ENCODE measurements around the gene RELN. TPM values are rescaled to one million over a fixed set of nuclear protein-coding genes. Genes with fewer than 3 reads are reported as not detected.

Gene RELN
- total RNA-seq, 2 donors from 2014 or later = 3.9 to 8.5 TPM

- Mint-ChIP-seq H3K27ac (no peak overlapping the region), H3K36me3 (ENCODE audit: low read depth) (no peaks in the 10 kb centered on the region), H3K4me1 (no peaks in the 10 kb centered on the region), H3K27me3 (ENCODE audit: insufficient read depth) (peaks cover 8% of the 10 kb centered on the region), H3K9me3 (no peaks in the 10 kb centered on the region), H3K4me3 (no peak overlapping the region)
- Histone ChIP-seq H3K36me3 (ENCODE audit: control insufficient read depth, insufficient read depth, low read length) (no peaks in the 10 kb centered on the region), H3K27ac (ENCODE audit: low read depth, low read length) (no peak overlapping the region), H3K4me1 (ENCODE audit: control insufficient read depth, insufficient read depth, low read length) (no peaks in the 10 kb centered on the region), H3K27me3 (ENCODE audit: control insufficient read depth, insufficient read depth, low read length, poor library complexity, severe bottlenecking) (peaks cover 3% of the 10 kb centered on the region), H3K9me3 (ENCODE audit: control insufficient read depth, low read length) (no peaks in the 10 kb centered on the region), H3K4me3 (ENCODE audit: low read length) (no peak overlapping the region), H3K9ac (ENCODE audit: extremely low read depth, low read length, poor library complexity, severe bottlenecking) (no peak overlapping the region)
- DNase-seq = no peak
- TF ChIP-seq CTCF (conservative IDR thresholded peaks at IDR 0.05) = no peak
- WGBS, 2 experiments (ENCODE audit: insufficient coverage in 1 of 2, insufficient read length in 1 of 2) = 69 to 100% methylated on average over 1 to 3 of the region's 3 CpGs
Measured at GRCh38 chr7:103466814-103467213, 522.6 kb downstream of the RELN start.

GRCh38 chr7:103462358-103462757 is 527.1 kb downstream of the RELN start:
- H3K36me3 ChIP-seq (ENCODE audit: control insufficient read depth, insufficient read depth, low read length) = no peaks in the 10 kb centered on the region
- H3K9ac ChIP-seq (ENCODE audit: extremely low read depth, low read length, poor library complexity, severe bottlenecking) = no peak overlapping the region
- H3K9me3 Mint-ChIP-seq = no peaks in the 10 kb centered on the region
- no peaks in the 10 kb centered on the region for H3K9me3 ChIP-seq (ENCODE audit: control insufficient read depth, low read length)
- no peak overlapping the region for H3K27ac Mint-ChIP-seq
- H3K27me3 Mint-ChIP-seq (ENCODE audit: insufficient read depth) = peaks cover 22% of the 10 kb centered on the region
- no peak for TF ChIP-seq CTCF (conservative IDR thresholded peaks at IDR 0.05)
- H3K36me3 Mint-ChIP-seq (ENCODE audit: low read depth) = no peaks in the 10 kb centered on the region
- H3K4me3 Mint-ChIP-seq = no peak overlapping the region
- no peak overlapping the region for H3K4me3 ChIP-seq (ENCODE audit: low read length)
- WGBS, 2 experiments (ENCODE audit: insufficient coverage in 1 of 2, insufficient read length in 1 of 2) = 87 to 91% methylated on average over 7 of the region's 7 CpGs
- DNase-seq = no peak
- no peak overlapping the region for H3K27ac ChIP-seq (ENCODE audit: low read depth, low read length)
- H3K4me1 Mint-ChIP-seq = no peaks in the 10 kb centered on the region
- peaks cover 14% of the 10 kb centered on the region for H3K27me3 ChIP-seq (ENCODE audit: control insufficient read depth, insufficient read depth, low read length, poor library complexity, severe bottlenecking)
- H3K4me1 ChIP-seq (ENCODE audit: control insufficient read depth, insufficient read depth, low read length) = no peaks in the 10 kb centered on the region

DNA sequence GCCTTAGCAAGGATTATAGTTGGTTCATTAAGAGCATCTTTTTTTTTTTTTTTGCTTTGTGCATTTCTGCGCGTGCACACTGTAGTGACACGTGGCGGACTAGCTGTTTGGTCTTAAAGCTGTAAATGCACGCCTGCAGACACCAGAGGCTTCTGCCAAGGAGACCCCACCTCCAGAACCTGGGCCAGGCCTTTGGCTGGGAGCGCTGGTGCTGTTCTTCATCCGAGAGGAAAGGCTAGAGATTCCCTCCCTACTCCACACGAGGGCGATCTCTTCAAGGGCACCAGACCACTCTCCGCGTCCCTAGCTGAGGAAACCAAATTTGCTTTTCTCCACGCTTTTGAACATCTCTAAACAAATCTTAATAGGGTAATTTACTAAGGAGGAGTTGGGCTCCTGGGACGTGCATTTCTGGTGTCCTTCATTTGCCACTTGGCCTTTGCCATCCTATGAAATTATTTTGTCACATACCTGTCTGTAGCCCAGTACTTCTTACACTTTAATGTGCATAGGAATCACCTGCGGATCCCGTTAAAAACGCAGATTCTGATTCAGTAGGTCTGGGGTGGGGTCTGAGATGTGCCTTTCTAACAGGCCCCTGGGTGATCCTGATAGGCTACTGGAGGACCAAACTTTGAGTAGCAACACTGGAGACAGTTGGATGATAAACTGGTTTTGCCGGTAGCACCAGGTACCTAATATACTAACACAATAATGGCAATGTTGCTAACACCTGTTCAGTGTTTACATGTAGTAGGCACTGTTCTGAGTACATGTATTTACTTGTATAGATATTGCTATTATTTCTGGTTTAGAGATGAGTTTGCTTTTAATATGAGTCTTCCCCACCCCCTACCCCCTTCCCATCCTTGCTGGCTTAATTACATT is 542.1 kb downstream of the RELN start:
- H3K27ac ChIP-seq (ENCODE audit: low read depth, low read length) = no peak overlapping the region
- Mint-ChIP-seq H3K4me3 (no peak overlapping the region), H3K27me3 (ENCODE audit: insufficient read depth) (peaks cover 93% of the 10 kb centered on the region), H3K4me1 (peaks cover 5% of the 10 kb centered on the region), H3K9me3 (peaks cover 16% of the 10 kb centered on the region), H3K36me3 (ENCODE audit: low read depth) (no peaks in the 10 kb centered on the region), H3K27ac (no peak overlapping the region)
- no peak overlapping the region for H3K4me3 ChIP-seq (ENCODE audit: low read length)
- H3K27me3 ChIP-seq (ENCODE audit: control insufficient read depth, insufficient read depth, low read length, poor library complexity, severe bottlenecking) = peaks cover 60% of the 10 kb centered on the region
- no peaks in the 10 kb centered on the region for H3K9me3 ChIP-seq (ENCODE audit: control insufficient read depth, low read length)
- 19 to 20% methylated on average over 8 to 17 of the region's 17 CpGs for WGBS, 2 experiments (ENCODE audit: insufficient coverage in 1 of 2, insufficient read length in 1 of 2)
- H3K9ac ChIP-seq (ENCODE audit: extremely low read depth, low read length, poor library complexity, severe bottlenecking) = no peak overlapping the region
- DNase-seq = peak; percentile 91
- peak; percentile 86 for TF ChIP-seq CTCF (conservative IDR thresholded peaks at IDR 0.05)
- H3K4me1 ChIP-seq (ENCODE audit: control insufficient read depth, insufficient read depth, low read length) = peaks cover 6% of the 10 kb centered on the region
- H3K36me3 ChIP-seq (ENCODE audit: control insufficient read depth, insufficient read depth, low read length) = no peaks in the 10 kb centered on the region

All from endodermal cell (in vitro differentiated cells).